Astrocyte of the spinal cord (primary cell): ENCODE measurements around the gene MORC1.

Experiments
- DNase-seq: peaks from one replicate; pipeline ENCODE4 v3.0.0; 2011; ENCODE audit warnings: low read depth, low spot score
- H3K4me3 ChIP-seq: 2 replicates; pipeline ENCODE4 v1.5.1; 2011; ENCODE audit warnings: low read depth, mild to moderate bottlenecking, low read length, moderate library complexity
- in situ Hi-C: cut with HindIII; loops from 2 replicates; pipeline ENCODE4 v1.10.0; 2017; ENCODE audit warnings: low sequenced_read_pairs
- TF ChIP-seq, protein P1 (sequence below): IDR thresholded peaks from 2 replicates; pipeline ENCODE4 v1.5.1; 2012; ENCODE audit warnings: low read depth, mild to moderate bottlenecking, low read length, inconsistent platforms

The MORC1 gene

DNA sequence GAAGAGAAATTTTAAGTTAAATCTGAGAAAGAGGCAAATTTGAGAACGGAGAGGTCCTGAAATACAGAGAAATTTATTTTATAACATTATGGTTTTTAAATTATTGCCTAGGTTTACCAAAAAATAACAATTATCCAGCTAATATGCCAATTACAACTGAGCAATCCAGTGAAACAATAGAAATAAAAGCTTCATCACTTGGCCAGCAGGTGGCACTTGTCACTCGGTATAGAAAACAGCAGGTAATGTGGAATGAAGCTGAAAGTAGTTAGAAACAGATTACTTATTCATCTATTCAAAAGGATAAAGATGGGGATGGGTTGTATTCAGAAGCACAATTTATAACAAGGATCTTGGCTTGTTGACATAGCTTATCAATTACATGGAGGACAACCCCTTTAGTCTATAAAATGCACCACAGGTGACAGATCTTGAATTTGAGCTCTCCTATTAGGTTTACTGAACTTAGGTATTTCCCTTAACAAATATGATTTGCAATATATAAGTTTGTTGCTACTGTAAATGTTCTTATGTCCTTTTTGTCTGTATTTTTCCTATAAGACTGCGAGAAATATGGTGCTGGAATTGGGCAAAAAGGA, 94.2 kb downstream of the MORC1 start:
- peak; percentile 56 for DNase-seq
- TF ChIP-seq, protein P1, sequence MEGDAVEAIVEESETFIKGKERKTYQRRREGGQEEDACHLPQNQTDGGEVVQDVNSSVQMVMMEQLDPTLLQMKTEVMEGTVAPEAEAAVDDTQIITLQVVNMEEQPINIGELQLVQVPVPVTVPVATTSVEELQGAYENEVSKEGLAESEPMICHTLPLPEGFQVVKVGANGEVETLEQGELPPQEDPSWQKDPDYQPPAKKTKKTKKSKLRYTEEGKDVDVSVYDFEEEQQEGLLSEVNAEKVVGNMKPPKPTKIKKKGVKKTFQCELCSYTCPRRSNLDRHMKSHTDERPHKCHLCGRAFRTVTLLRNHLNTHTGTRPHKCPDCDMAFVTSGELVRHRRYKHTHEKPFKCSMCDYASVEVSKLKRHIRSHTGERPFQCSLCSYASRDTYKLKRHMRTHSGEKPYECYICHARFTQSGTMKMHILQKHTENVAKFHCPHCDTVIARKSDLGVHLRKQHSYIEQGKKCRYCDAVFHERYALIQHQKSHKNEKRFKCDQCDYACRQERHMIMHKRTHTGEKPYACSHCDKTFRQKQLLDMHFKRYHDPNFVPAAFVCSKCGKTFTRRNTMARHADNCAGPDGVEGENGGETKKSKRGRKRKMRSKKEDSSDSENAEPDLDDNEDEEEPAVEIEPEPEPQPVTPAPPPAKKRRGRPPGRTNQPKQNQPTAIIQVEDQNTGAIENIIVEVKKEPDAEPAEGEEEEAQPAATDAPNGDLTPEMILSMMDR, result peak; percentile 73
- H3K4me3 ChIP-seq, result no peak overlapping the region
- in situ Hi-C loops, result no loop called here

DNA sequence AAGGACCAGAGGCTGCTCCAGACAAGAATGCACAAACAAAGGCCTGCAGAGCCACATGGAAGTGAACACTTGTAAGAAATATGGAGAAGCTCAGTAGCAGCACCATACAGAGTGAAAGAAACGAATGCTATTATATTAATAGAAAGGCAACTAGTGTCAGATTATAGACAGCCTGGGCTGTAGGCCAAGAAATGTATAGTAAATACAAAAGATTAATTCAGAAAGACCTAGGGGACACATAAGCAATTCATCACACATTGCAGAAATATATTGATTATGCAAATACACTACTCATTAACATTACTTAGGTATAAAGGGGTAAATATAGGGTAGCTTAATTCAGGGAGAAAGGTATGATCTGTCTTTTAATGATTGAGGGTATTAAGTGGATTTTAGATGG, 94.8 kb downstream of the MORC1 start:
- in situ Hi-C loops, result no loop called here
- no peak for DNase-seq
- TF ChIP-seq, protein P1, result no peak
- H3K4me3 ChIP-seq, result no peak overlapping the region

DNA sequence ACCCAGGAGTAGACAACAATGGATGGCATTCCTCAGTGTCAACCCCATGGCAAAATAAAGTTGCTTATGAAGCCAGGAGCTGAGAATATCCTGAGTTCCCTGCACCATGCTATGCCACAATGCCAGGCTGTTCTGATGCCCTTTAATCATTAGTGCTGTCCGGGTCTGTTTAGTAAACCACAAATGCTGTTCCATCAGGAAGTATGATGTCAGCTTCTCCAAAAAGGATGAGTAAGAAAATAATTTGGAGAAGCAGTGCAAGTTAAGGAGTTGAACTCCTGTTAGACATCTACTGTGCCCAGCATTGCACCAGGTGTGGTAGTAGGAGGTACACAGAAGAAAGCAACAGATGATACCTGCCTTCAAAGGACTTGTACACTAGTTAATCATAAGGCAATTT, 96.4 kb downstream of the MORC1 start:
- in situ Hi-C loops, result no loop called here
- no peak for DNase-seq
- TF ChIP-seq, protein P1, result no peak
- no peak overlapping the region for H3K4me3 ChIP-seq

DNA sequence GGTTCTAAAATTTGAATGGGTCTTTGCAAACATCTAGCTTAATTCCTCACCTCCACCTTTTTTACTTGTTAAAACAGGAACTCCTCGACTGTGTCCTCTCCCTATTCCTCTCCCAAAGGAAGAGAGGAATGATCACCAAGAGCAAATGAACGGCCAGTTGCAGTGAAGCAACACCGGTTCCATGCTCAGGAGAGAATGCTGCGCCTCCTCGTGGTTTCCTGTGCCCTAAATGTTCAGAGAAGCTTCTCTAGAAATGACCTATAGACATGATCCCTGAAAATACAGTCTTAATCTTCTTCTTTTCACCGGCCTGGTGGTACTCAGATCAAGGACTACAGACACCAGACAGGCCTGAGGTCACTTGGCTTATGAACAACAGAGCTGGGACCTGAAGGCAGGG, 99.1 kb downstream of the MORC1 start:
- DNase-seq, result no peak
- TF ChIP-seq, protein P1, result no peak
- H3K4me3 ChIP-seq, result no peak overlapping the region
- in situ Hi-C loops, result no loop called here

DNA sequence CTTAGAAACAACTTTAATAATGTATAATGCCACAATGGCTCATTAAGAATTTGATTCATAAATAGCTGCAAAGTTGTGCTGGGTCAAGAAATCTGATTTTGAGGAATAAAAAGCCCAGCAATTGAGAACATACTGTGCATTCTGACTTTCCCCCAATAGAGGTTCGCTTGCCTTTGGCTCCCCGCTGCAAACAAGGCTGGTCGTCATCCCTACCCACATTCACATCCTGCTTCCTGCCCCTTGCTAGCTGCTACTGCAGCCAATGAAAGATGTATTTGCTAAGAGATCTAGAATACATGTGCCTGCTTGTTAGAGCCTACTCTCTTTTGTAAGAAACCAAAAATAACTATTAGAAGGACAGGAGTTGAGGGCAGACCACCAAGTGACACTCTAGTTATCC, 112.5 kb downstream of the MORC1 start:
- DNase-seq, result no peak
- TF ChIP-seq, protein P1, result no peak
- no peak overlapping the region for H3K4me3 ChIP-seq
- in situ Hi-C loops, result no loop called here

DNA sequence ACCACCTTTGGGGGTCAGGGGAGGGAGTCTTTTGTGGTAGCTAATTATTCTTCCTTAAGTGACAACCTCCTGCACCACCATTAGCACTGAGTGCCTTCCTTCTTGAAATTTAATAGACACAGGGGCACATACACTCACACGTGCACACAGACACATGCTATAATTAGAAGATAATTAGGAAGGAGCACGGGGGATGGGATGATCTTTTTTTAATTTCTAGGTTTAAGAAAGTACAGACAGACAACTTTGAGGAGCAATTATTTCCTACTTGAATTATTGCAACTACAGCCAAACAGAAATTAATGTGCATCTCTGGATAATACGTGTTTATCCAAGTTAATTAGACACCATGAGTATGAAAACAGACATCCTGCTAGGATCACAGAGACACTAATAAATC, 119.5 kb downstream of the MORC1 start:
- TF ChIP-seq, protein P1, result no peak
- DNase-seq, result no peak
- in situ Hi-C loops, result no loop called here
- H3K4me3 ChIP-seq, result no peak overlapping the region

DNA sequence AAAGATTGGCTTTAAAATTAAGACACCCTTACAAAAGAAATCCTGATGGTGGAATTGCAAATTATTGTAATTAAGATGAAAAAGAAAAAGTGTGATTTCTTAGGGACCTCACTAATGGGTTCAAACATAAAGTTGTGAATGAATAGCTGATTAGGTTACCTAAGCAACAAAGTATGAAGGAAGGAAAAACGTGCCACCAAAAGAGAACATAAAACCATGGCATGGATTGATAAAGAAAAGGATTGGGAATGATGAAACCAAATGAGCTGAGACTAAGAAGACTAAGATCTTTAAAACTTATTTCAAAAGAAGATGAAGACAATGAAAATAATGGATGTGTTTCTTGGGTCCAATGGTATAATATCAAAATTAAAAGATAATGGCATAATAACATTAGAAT, 132.1 kb downstream of the MORC1 start:
- no peak overlapping the region for H3K4me3 ChIP-seq
- TF ChIP-seq, protein P1, result no peak
- DNase-seq, result no peak
- in situ Hi-C loops, result no loop called here
